Gastroesophageal sphincter (tissue), 3 donors: ENCODE results near the gene UBR3.

Source experiments
- POLR2A ChIP-seq, 2 donors: fragments of 450-650 bp; IDR thresholded peaks; one replicate each; pipeline ENCODE4 v1.6.1; 2017; ENCODE audit warnings: antibody characterized with exemption in 2 of 2, mild to moderate bottlenecking in 2 of 2, moderate library complexity in 1 of 2
- POLR2AphosphoS5 ChIP-seq: sonication (generic); formaldehyde crosslinking; IDR thresholded peaks from one replicate; pipeline ENCODE4 v1.6.1; 2017; ENCODE audit warnings: antibody characterized with exemption
- TF ChIP-seq, protein P1 (sequence below), 4 experiments: fragments of 200-600 bp in 2 of 4; fragments of 450-650 bp in 2 of 4; sonication (generic) in 1 of 4; IDR thresholded peaks; one replicate each; pipeline ENCODE4 v1.5.1; 2017 to 2019; ENCODE audit warnings: antibody characterized with exemption in 4 of 4, mild to moderate bottlenecking in 2 of 4, moderate library complexity in 2 of 4

DNA sequence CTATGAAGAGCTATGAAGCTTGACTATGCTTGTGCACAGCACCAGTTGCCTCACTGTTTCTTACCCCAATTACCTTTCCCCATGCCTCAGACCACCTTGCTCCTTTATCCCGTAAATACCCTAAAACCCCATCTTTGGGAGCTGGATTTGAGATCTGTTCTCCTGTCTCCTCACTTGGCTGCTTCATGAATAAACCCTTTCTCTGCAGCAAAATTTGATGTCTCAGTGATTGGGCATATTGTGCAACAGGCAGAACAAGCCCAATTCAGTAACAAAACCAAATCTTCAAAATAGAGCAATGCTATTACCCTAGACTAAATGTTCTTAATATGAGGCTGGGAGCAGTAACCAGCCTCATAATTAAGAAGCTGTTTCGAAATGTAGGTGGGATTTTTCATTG lies 32.1 kb upstream of the UBR3 start:
- TF ChIP-seq, protein P1, sequence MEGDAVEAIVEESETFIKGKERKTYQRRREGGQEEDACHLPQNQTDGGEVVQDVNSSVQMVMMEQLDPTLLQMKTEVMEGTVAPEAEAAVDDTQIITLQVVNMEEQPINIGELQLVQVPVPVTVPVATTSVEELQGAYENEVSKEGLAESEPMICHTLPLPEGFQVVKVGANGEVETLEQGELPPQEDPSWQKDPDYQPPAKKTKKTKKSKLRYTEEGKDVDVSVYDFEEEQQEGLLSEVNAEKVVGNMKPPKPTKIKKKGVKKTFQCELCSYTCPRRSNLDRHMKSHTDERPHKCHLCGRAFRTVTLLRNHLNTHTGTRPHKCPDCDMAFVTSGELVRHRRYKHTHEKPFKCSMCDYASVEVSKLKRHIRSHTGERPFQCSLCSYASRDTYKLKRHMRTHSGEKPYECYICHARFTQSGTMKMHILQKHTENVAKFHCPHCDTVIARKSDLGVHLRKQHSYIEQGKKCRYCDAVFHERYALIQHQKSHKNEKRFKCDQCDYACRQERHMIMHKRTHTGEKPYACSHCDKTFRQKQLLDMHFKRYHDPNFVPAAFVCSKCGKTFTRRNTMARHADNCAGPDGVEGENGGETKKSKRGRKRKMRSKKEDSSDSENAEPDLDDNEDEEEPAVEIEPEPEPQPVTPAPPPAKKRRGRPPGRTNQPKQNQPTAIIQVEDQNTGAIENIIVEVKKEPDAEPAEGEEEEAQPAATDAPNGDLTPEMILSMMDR (IDR thresholded peaks at IDR 0.05) = no peak
- no peak for TF ChIP-seq POLR2A (IDR thresholded peaks at IDR 0.05)
- no peak for TF ChIP-seq POLR2AphosphoS5
